ENCODE measurements around the gene SGSM1.

The SGSM1 gene

DNA sequence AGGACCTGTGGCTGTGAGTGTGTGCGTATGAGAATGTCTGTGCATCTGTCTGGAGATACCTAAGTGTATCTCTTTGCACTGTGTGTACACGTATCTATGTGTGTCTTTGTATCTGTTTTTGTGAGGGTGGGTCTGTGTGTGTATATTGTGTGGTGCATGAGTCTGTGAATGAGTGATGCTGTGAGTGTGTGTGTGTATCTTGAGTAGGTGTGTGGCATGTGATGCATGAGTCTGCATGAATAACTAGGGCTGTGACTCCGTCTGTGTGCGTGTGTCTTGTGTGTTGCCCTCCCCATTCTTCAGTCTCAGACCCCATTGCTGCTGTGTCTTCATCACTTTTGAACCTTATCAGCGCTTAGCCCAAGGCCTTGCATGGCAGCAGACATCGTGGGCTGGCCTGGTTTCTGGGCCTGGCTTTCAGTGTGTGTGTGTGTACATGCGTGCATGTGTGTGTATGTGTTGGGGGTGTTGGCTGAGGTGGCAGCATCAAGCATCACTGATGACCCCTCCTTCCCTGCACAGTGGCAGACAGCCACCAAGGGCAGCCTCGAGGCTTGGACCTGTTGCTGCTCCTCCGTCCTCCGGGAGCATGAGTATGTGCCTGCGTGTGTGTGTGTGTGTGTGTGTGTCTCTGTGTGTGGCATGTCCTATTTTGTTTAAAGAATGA is 1.4 kb downstream of the SGSM1 start:
- peak; percentile 1 for DNase-seq (ENCODE audit: low read depth)

DNA sequence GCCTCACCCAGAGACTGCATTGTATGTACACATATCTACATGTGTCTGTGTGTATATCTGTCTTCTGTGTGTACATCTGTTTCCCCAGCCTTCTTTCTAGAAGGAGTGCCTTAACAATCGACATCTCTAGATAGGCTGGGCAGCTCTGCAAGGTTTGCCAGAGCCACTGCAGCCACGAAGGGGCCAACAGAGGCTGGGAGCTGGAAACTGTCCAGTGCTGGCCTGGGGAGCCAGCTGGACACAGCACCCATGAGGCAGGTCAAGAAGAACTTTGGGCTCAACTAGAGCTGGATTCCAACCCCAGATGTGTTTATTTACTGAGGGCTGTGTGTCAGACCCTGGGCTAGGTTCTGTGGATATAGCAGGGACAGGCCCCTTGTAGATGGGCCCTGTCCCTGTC is 3.3 kb downstream of the SGSM1 start:
- DNase-seq (ENCODE audit: low read depth) = no peak

GRCh38 chr22:24810043-24810749 is 4.2 kb downstream of the SGSM1 start:
- DNase-seq (ENCODE audit: low read depth) = peak; percentile 19

GRCh38 chr22:24812950-24813775 is 7.2 kb downstream of the SGSM1 start:
- DNase-seq (ENCODE audit: low read depth) = no peak

DNA sequence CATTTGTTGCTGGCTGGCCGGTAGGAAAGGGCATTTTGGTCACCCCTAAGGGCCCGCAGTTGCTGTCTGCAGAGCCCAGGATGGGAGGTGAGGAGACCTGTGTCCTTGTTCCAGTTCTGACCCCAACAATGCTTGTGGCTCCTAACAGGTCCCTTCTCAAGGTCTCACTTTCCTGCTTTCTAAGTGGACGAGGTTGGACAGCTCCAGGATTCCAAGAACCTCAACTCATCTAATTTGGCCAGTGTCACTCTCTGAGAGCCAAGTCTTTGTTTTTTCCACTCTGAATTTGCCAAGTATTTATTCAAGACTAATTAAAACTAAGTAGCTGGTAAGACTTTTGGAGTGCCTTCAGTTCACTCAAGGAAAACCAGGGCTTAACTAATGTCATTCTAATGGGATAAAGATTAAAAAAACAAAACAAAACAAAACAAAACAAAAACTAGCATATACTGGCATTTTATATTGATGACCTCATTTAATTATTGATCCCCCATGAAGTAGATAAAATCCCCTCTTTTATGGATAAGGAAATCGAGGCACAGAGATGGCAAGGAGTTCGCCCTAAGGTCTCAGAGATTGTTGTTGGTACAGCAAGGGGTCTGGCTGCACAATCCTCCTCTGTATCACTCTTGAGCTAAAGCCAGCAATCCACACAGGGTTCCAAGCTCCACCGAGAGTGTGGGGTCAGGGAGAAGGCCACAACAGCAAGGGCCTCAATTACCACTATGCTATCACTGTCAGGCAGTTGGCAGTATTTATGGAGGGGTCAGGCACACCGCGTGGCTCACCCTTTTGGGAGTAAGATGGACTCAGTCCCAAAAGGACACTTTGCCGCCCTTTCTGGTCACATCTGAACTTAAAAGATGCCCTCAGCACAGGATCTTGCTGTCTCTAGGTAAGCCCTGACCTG is 8.1 kb downstream of the SGSM1 start:
- no peak for DNase-seq (ENCODE audit: low read depth)

GRCh38 chr22:24816806-24817205 is 10.8 kb downstream of the SGSM1 start:
- no peak for DNase-seq (ENCODE audit: low read depth)

DNA sequence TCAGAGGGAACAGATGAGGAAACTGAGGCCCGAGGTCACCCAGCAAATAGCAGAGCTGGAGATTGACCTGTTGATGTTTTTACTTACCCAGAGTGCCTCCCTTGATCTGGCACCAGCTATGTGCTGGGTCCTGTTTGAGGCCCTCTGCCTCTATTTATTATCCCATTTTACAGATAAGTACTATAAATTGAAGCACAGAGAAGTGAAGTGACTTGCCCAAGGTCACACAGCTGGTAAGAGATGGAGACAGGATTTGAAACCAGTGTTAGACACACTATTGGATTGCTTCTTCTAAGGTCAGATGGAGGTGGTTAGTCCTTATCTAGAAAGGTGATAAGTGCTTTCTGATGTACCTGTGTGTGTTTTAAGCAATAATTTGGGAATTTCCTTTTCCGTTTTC is 13.5 kb downstream of the SGSM1 start:
- DNase-seq (ENCODE audit: low read depth) = no peak

- DNase-seq (ENCODE audit: low read depth) = no peak
Observed at GRCh38 chr22:24819911-24820461, 14.0 kb downstream of the SGSM1 start.

GRCh38 chr22:24822471-24822870 is 16.5 kb downstream of the SGSM1 start:
- no peak for DNase-seq (ENCODE audit: low read depth)

GRCh38 chr22:24823787-24824186 is 17.8 kb downstream of the SGSM1 start:
- DNase-seq (ENCODE audit: low read depth) = no peak

- no peak for DNase-seq (ENCODE audit: low read depth)
Observed at GRCh38 chr22:24824250-24824649, 18.2 kb downstream of the SGSM1 start.

DNA sequence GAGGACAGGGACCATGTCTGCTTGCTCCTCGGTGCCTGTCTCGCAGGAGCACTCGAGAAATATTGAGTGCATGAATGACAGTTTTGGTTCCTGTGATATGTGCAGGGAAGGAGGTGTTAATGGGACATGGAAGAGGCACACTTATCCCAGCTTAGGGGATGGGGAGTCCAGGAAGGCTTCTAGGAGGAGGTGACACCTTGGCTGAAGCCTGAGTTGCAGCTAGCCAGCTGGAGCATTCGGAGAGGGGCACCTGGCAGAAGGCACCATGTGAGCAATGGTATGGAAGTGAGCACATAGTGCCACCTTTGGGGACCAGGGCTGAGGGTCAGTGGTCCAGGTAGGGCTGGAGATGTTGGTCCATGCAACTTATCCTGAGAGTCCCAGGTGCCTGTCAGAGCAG is 18.9 kb downstream of the SGSM1 start:
- no peak for DNase-seq (ENCODE audit: low read depth)

GRCh38 chr22:24826710-24827285 is 20.8 kb downstream of the SGSM1 start:
- no peak for DNase-seq (ENCODE audit: low read depth)

GRCh38 chr22:24827296-24827695 is 21.3 kb downstream of the SGSM1 start:
- no peak for DNase-seq (ENCODE audit: low read depth)

DNA sequence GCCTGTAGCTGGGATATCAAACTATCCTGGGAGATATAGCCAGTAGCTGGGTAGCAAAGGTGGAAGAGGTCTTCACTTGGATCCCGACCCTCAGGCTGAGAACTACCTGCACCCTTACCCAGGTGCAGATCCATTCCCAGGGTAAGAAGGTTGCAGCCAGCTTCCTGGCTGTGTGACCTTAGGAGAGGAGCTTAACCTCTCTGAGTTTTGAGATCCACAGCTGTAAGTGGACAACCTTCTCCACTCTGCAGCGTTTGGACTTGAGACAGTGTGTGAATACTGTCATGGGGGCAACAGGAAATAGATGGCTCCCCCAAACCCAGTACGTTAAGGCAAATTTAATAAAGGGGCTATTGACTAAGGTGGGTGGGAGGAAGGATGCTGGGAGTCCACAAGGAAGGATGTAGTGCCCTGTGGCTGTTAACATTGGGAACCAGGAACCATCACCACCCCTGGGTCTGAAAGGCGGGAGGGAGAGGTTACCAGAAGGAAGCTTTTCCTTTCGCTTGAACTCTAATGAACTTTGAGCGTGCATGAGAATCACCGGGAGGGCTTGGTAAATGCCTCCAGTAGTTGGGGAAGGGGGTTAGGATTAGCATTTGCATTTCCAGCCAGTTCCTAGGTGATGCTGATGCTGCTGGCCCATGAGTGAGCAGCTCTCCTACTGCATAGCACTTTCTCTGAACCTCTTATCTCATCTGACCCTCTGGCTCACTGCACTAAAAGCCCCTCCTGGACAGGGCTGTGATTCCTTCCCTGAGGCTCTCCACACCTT is 24.4 kb downstream of the SGSM1 start:
- no peak for DNase-seq (ENCODE audit: low read depth)

- DNase-seq (ENCODE audit: low read depth) = no peak
Observed at GRCh38 chr22:24831687-24832086, 25.7 kb downstream of the SGSM1 start.

DNA sequence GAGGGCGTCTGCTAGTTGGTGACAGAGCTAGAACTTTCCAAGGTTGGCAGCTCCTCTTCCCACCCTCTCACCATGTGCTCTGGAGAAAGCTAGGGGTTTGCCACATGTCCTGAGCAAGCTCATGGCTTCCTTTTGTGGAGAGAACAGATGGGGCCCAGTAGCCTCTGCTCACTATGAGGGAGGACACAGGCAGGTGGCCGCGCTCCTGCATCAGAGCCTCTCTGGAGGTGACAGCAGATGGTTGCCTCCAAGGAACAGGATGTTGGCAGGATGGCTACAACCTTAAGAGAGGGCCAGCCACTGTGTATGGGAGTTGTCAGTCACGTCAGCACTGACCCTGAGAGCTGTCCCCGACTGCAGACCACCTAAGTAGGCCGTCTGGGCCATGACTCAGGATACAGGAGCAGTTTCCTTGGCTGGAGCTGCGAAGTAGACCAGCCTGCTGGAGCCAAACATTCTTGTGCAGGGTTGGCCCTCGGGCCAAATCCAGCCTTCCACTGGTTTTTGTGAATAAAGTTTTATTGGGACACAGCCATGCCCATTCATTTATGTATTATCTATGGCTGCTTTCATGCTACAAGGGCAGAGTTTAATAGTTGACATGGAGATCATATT is 28.0 kb downstream of the SGSM1 start:
- DNase-seq (ENCODE audit: low read depth) = no peak

- DNase-seq (ENCODE audit: low read depth) = no peak
Observed at GRCh38 chr22:24834845-24835570, 29.0 kb downstream of the SGSM1 start.

GRCh38 chr22:24836282-24836681 is 30.3 kb downstream of the SGSM1 start:
- no peak for DNase-seq (ENCODE audit: low read depth)
